HEK293T (cell line): ENCODE measurements around the gene SGSM1.

Source experiments
- BHLHE40 ChIP-seq: fragments of 450-650 bp; IDR thresholded peaks from 2 replicates; pipeline ENCODE4 v1.6.1; 2016; ENCODE audit warnings: mild to moderate bottlenecking, moderate library complexity, borderline replicate concordance
- FOXA1 ChIP-seq: fragments of 450-650 bp; IDR thresholded peaks from 2 replicates; pipeline ENCODE4 v1.6.1; 2016; ENCODE audit warnings: mild to moderate bottlenecking
- FOXM1 ChIP-seq: fragments of 450-650 bp; IDR thresholded peaks from 2 replicates; pipeline ENCODE4 v1.6.1; 2017; ENCODE audit warnings: mild to moderate bottlenecking, borderline replicate concordance
- SP1 ChIP-seq: fragments of 450-650 bp; IDR thresholded peaks from 2 replicates; pipeline ENCODE4 v1.6.1; 2017
- SUZ12 ChIP-seq: fragments of 450-650 bp; IDR thresholded peaks from 2 replicates; pipeline ENCODE4 v1.6.1; 2016; ENCODE audit warnings: mild to moderate bottlenecking
- ZNF384 ChIP-seq: fragments of 450-650 bp; IDR thresholded peaks from 2 replicates; pipeline ENCODE4 v1.6.1; 2016

DNA sequence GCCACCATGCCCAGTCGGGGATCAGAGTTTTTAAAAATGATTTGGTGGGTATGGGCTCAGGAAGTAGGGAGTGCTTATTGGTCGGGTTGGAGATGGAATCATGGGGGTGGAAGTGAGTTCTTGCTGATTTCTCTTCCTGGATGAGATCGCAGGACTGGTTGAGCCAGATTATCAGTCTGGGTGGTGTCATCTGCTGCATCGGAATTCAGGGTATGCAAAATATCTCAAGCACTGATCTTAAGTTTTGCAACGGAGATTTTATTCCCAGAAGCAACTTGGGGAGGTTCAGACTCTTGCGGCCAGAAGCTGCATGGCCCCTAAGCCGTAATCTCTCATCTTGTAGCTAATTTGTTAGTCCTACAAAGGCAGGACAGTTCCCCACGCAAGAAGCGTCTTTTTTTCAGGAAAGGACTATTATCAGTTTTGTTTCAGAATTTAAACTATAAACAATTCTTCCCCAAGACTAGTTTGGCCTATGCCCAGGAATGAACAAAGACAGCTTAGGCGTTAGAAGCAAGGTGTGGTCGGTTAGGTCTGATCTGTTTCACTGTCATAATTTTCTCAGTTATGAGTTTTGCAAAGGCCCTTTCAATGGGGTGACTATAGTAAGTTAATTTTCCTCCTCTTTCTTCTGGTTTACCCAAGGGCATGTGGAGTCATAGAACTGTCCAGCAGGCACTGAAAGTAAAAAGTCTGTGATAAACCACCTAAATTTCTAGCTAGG lies 30.1 kb upstream of the SGSM1 start:
- TF ChIP-seq BHLHE40 (no peak), ZNF384 (no peak), FOXA1 (no peak), SUZ12 (no peak), FOXM1 (no peak), SP1 (no peak)
